AG09309 (cell line): ENCODE results near the gene RHBDL3.

Experiments used
- DNase-seq: peaks from one replicate; pipeline ENCODE4 v3.0.0-alpha.2; 2010; ENCODE audit warnings: low read depth
- H3K4me3 ChIP-seq: 2 replicates; pipeline ENCODE4 v1.5.1; 2011; ENCODE audit warnings: mild to moderate bottlenecking, low read depth, low read length, moderate library complexity; ENCODE audit not compliant: control insufficient read depth
- CTCF ChIP-seq: IDR thresholded peaks from 2 replicates; pipeline ENCODE4 v1.5.1; 2011; ENCODE audit warnings: mild to moderate bottlenecking, low read depth, low read length, inconsistent platforms; ENCODE audit not compliant: insufficient read depth, control insufficient read depth; ENCODE audit errors: missing control alignments

The RHBDL3 gene

GRCh38 chr17:32281011-32281451, 15.4 kb downstream of the RHBDL3 start:
- DNase-seq = no peak
- H3K4me3 ChIP-seq = no peak overlapping the region
- no peak for TF ChIP-seq CTCF

- no peak for TF ChIP-seq CTCF
- H3K4me3 ChIP-seq = no peak overlapping the region
- DNase-seq = no peak
These were observed 18.1 kb downstream of the RHBDL3 start for GRCh38 chr17:32283745-32284201.

- H3K4me3 ChIP-seq = no peak overlapping the region
- TF ChIP-seq CTCF = no peak
- DNase-seq = no peak
These were observed 19.7 kb downstream of the RHBDL3 start for GRCh38 chr17:32285306-32285705.

GRCh38 chr17:32285746-32286517, 20.3 kb downstream of the RHBDL3 start:
- no peak for TF ChIP-seq CTCF
- H3K4me3 ChIP-seq = no peak overlapping the region
- DNase-seq = no peak

- TF ChIP-seq CTCF = no peak
- H3K4me3 ChIP-seq = no peak overlapping the region
- DNase-seq = no peak
These were observed 20.9 kb downstream of the RHBDL3 start for GRCh38 chr17:32286518-32286900.

- no peak for TF ChIP-seq CTCF
- no peak overlapping the region for H3K4me3 ChIP-seq
- DNase-seq = no peak
These were observed 22.3 kb downstream of the RHBDL3 start for GRCh38 chr17:32287804-32288511.
